MM.1S (cell line): ENCODE data around the gene PLCG1.

Source experiments
- DNase-seq: peaks from one replicate; pipeline ENCODE4 v3.0.0-alpha.2; 2015
- H2AFZ ChIP-seq: fragments of 300-600 bp; sonication (generic); 2 replicates; pipeline ENCODE4 v1.6.0; 2016; ENCODE audit warnings: antibody characterized with exemption, low read length
- H3F3A ChIP-seq: fragments of 300-600 bp; sonication (generic); 2 replicates; pipeline ENCODE4 v1.6.1; 2016; ENCODE audit warnings: mild to moderate bottlenecking, antibody characterized with exemption, low read length, moderate library complexity, mixed read lengths; ENCODE audit not compliant: insufficient read depth
- H3K27ac ChIP-seq: fragments of 300-600 bp; sonication (generic); 2 replicates; pipeline ENCODE4 v1.5.1; 2016; ENCODE audit warnings: mild to moderate bottlenecking, low read length
- H3K27me3 ChIP-seq: fragments of 300-600 bp; sonication (generic); replicated peaks from 2 replicates; pipeline ENCODE4 v1.6.0; 2016; ENCODE audit warnings: low read length; ENCODE audit not compliant: insufficient read depth
- H3K36me3 ChIP-seq: fragments of 300-600 bp; sonication (generic); replicated peaks from 2 replicates; pipeline ENCODE4 v1.6.1; 2016; ENCODE audit warnings: mild to moderate bottlenecking, low read length, mixed read lengths; ENCODE audit not compliant: insufficient read depth
- H3K4me1 ChIP-seq: fragments of 300-600 bp; sonication (generic); 2 replicates; pipeline ENCODE4 v1.6.1; 2016; ENCODE audit warnings: low read length, mixed read lengths
- H3K4me2 ChIP-seq: fragments of 300-600 bp; sonication (generic); 2 replicates; pipeline ENCODE4 v1.6.0; 2016; ENCODE audit warnings: low read depth, low read length
- H3K4me3 ChIP-seq: fragments of 300-600 bp; sonication (generic); 2 replicates; pipeline ENCODE4 v1.5.1; 2016; ENCODE audit warnings: low read length, mixed read lengths
- H3K79me2 ChIP-seq: fragments of 300-600 bp; sonication (generic); 2 replicates; pipeline ENCODE4 v1.6.1; 2016; ENCODE audit warnings: mixed run types, low read length, mixed read lengths
- H3K9ac ChIP-seq: fragments of 300-600 bp; sonication (generic); 2 replicates; pipeline ENCODE4 v1.6.1; 2016; ENCODE audit warnings: low read length, mixed read lengths
- H3K9me2 ChIP-seq: fragments of 300-600 bp; sonication (generic); replicated peaks from 2 replicates; pipeline ENCODE4 v1.6.1; 2016; ENCODE audit warnings: mild to moderate bottlenecking, low read length, mixed read lengths; ENCODE audit not compliant: insufficient read depth
- H3K9me3 ChIP-seq: fragments of 300-600 bp; sonication (generic); replicated peaks from 2 replicates; pipeline ENCODE4 v1.6.1; 2016; ENCODE audit warnings: mild to moderate bottlenecking, low read length, mixed read lengths; ENCODE audit not compliant: insufficient read depth
- H4K20me1 ChIP-seq: fragments of 300-600 bp; sonication (generic); 2 replicates; pipeline ENCODE4 v1.6.1; 2016; ENCODE audit warnings: mild to moderate bottlenecking, low read length, moderate library complexity, mixed read lengths; ENCODE audit not compliant: insufficient read depth
- EZH2 ChIP-seq: fragments of 300-600 bp; sonication (generic); optimal IDR thresholded peaks from 2 replicates; pipeline ENCODE3; 2017; ENCODE audit warnings: low read depth, mild to moderate bottlenecking, antibody characterized with exemption, low read length, mixed read lengths
- EZH2phosphoT487 ChIP-seq: fragments of 300-600 bp; sonication (generic); IDR thresholded peaks from 2 replicates; pipeline ENCODE4 v1.6.1; 2018; ENCODE audit warnings: antibody characterized with exemption, low read length
- TF ChIP-seq, protein P1 (sequence below): fragments of 300-600 bp; sonication (generic); IDR thresholded peaks from 2 replicates; pipeline ENCODE4 v1.5.1; 2016; ENCODE audit warnings: antibody characterized with exemption, low read length, mixed read lengths

Gene PLCG1

DNA sequence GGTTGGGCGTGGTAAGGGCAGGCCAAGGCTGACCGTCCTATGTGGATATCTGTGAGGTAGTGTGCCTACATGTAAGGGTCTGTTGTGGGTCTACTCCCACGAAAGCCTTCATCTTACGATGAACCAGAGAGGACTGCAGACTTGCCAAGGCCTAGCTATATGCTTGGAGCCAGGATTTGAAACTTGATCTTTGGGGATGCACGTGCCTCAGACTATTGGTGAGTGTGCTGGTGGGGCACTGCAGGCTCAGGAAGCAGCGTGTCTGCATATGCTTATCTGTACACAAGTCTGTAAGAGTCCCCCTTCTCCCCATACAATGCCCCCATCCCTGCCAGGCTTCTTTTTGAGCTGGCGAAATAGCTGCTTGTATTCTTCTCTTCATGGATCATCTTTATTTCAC lies 17.9 kb downstream of the PLCG1 start:
- no peak for DNase-seq
- Histone ChIP-seq H3K4me2 (no peak overlapping the region; the same call in 1 of the 2 replicates), H3K27ac (peak overlapping the region; percentile 91; the same call in 1 of the 2 replicates), H3K9me2 (no peaks in the 10 kb centered on the region), H3K79me2 (peaks cover 90% of the 10 kb centered on the region), H3K36me3 (no peaks in the 10 kb centered on the region), H3K9me3 (no peaks in the 10 kb centered on the region), H3F3A (peaks cover 23% of the 10 kb centered on the region), H3K4me3 (no peak overlapping the region), H2AFZ (no peak overlapping the region), H3K9ac (no peak overlapping the region), H3K4me1 (peaks cover 49% of the 10 kb centered on the region), H3K27me3 (no peaks in the 10 kb centered on the region), H4K20me1 (no peaks in the 10 kb centered on the region)
- TF ChIP-seq EZH2 = no peak
- TF ChIP-seq, protein P1, sequence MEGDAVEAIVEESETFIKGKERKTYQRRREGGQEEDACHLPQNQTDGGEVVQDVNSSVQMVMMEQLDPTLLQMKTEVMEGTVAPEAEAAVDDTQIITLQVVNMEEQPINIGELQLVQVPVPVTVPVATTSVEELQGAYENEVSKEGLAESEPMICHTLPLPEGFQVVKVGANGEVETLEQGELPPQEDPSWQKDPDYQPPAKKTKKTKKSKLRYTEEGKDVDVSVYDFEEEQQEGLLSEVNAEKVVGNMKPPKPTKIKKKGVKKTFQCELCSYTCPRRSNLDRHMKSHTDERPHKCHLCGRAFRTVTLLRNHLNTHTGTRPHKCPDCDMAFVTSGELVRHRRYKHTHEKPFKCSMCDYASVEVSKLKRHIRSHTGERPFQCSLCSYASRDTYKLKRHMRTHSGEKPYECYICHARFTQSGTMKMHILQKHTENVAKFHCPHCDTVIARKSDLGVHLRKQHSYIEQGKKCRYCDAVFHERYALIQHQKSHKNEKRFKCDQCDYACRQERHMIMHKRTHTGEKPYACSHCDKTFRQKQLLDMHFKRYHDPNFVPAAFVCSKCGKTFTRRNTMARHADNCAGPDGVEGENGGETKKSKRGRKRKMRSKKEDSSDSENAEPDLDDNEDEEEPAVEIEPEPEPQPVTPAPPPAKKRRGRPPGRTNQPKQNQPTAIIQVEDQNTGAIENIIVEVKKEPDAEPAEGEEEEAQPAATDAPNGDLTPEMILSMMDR = no peak
- TF ChIP-seq EZH2phosphoT487 = no peak

DNA sequence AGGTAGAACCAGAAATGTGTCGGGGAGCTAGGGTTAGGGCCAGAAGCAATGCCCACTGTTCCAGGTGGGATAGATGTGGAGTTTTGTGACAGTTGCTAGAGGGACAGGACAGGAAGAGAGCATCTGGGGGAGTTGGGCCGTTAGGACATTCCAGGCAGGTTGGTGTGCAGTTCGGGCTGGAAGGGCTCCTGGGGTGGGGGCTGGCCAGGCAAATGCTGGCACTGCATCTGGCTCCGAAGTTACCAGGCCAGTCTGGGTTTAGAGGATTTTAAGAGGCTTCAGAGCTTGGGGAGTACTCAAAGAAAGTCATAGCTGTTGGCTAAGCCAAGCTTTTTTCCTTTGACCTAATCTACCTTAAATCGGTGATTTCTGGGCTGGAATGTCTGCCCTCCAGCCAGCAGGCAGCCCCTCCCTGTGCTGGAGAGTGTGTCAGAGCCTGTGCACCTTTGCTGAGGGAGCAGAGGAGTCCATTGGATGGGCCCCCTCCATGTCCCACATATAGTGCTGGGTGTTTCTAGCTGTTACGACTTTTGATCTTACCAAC lies 20.8 kb downstream of the PLCG1 start:
- no peaks in the 10 kb centered on the region for H3K36me3 ChIP-seq
- no peaks in the 10 kb centered on the region for H3K27me3 ChIP-seq
- H2AFZ ChIP-seq = no peak overlapping the region
- DNase-seq = no peak
- H3K4me2 ChIP-seq = peak overlapping the region; percentile 79
- H3K4me1 ChIP-seq = peaks cover 49% of the 10 kb centered on the region
- peaks cover 23% of the 10 kb centered on the region for H3F3A ChIP-seq
- no peaks in the 10 kb centered on the region for H3K9me2 ChIP-seq
- TF ChIP-seq, protein P1 = no peak
- TF ChIP-seq EZH2 (no peak), EZH2phosphoT487 (no peak)
- H3K9me3 ChIP-seq = no peaks in the 10 kb centered on the region
- peak overlapping the region; percentile 45 for H3K4me3 ChIP-seq
- H4K20me1 ChIP-seq = no peaks in the 10 kb centered on the region
- peaks cover 63% of the 10 kb centered on the region for H3K79me2 ChIP-seq
- peak overlapping the region; percentile 46; the same call in 1 of the 2 replicates for H3K9ac ChIP-seq
- H3K27ac ChIP-seq = peak overlapping the region; percentile 91

DNA sequence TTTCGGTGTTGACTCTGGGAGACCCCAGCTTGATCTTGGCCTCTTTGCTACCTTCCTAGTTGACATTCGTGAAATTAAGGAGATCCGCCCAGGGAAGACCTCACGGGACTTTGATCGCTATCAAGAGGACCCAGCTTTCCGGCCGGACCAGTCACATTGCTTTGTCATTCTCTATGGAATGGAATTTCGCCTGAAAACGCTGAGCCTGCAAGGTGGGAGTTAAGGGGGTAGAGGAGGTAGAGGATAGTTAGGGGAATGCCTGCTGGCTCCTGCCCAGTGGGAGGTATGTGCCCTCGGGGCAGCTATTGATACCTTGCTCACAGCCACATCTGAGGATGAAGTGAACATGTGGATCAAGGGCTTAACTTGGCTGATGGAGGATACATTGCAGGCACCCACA lies 22.2 kb downstream of the PLCG1 start:
- Histone ChIP-seq H3K4me3 (no peak overlapping the region), H3K4me1 (peaks cover 45% of the 10 kb centered on the region), H3K9me3 (no peaks in the 10 kb centered on the region), H3F3A (peaks cover 23% of the 10 kb centered on the region), H3K27ac (no peak overlapping the region), H3K27me3 (no peaks in the 10 kb centered on the region), H3K36me3 (no peaks in the 10 kb centered on the region), H3K79me2 (peaks cover 49% of the 10 kb centered on the region), H2AFZ (no peak overlapping the region), H3K9me2 (no peaks in the 10 kb centered on the region), H3K4me2 (no peak overlapping the region), H3K9ac (no peak overlapping the region), H4K20me1 (no peaks in the 10 kb centered on the region)
- no peak for DNase-seq
- no peak for TF ChIP-seq EZH2phosphoT487
- TF ChIP-seq EZH2 = no peak
- TF ChIP-seq, protein P1 = no peak
